Embryonic facial prominence (tissue), 1 donor: Measurements from ENCODE around the gene SRPK1.
"Not testable (repeated sequence)": the region's sequence is repeated elsewhere in the genome, so short reads cannot be mapped to it uniquely, and the experiment has no call there.

ENCODE experiments used
- DNase-seq: peaks from one replicate; pipeline ENCODE4 v3.0.0-alpha.2; 2016; ENCODE audit errors: extremely low spot score

Gene SRPK1

GRCh38 chr6:35920793-35921732 lies at the start of gene SRPK1:
Gene SRPK1 (minus strand): TSS chr6:35921098. CDS start chr6:35921056, 42 bp downstream.
- peak; percentile 57 for DNase-seq

- DNase-seq = no peak
Observed at GRCh38 chr6:35970181-35970580, 49.3 kb upstream of the SRPK1 start.

GRCh38 chr6:35969646-35970045 lies 48.7 kb upstream of the SRPK1 start:
- no peak for DNase-seq

GRCh38 chr6:35968821-35969220 lies 47.9 kb upstream of the SRPK1 start:
- no peak for DNase-seq

GRCh38 chr6:35967076-35967774 lies 46.3 kb upstream of the SRPK1 start:
- no peak for DNase-seq

GRCh38 chr6:35962779-35963560 lies 42.1 kb upstream of the SRPK1 start:
- no peak for DNase-seq

GRCh38 chr6:35960187-35960586 lies 39.3 kb upstream of the SRPK1 start:
- DNase-seq = no peak

- DNase-seq = no peak
Observed at GRCh38 chr6:35955970-35956369, 35.1 kb upstream of the SRPK1 start.

- DNase-seq = no peak
Observed at GRCh38 chr6:35955521-35955920, 34.6 kb upstream of the SRPK1 start.

GRCh38 chr6:35955071-35955470 lies 34.2 kb upstream of the SRPK1 start:
- no peak for DNase-seq

- DNase-seq = no peak
Observed at GRCh38 chr6:35954333-35954732, 33.4 kb upstream of the SRPK1 start.

- DNase-seq = no peak
Observed at GRCh38 chr6:35948725-35949124, 27.8 kb upstream of the SRPK1 start.

- DNase-seq = no peak
Observed at GRCh38 chr6:35945650-35946025, 24.7 kb upstream of the SRPK1 start.

GRCh38 chr6:35943390-35943789 lies 22.5 kb upstream of the SRPK1 start:
- DNase-seq = no peak

GRCh38 chr6:35942355-35942754 lies 21.5 kb upstream of the SRPK1 start:
- no peak for DNase-seq

- not testable (repeated sequence) for DNase-seq
Observed at GRCh38 chr6:35941170-35941569, 20.3 kb upstream of the SRPK1 start.

- DNase-seq = not testable (repeated sequence)
Observed at GRCh38 chr6:35940014-35940413, 19.1 kb upstream of the SRPK1 start.

GRCh38 chr6:35939259-35939658 lies 18.4 kb upstream of the SRPK1 start:
- not testable (repeated sequence) for DNase-seq

- no peak for DNase-seq
Observed at GRCh38 chr6:35936681-35937359, 15.9 kb upstream of the SRPK1 start.

GRCh38 chr6:35935469-35935868 lies 14.6 kb upstream of the SRPK1 start:
- DNase-seq = no peak

GRCh38 chr6:35933844-35934243 lies 12.9 kb upstream of the SRPK1 start:
- DNase-seq = no peak

GRCh38 chr6:35931873-35932272 lies 11.0 kb upstream of the SRPK1 start:
- not testable (repeated sequence) for DNase-seq
